IPS-15b (cell line): Measurements from ENCODE around the gene ABCF3.

Source experiments
- H3K27me3 ChIP-seq: one replicate; pipeline ENCODE4 v1.6.1; 2013; ENCODE audit warnings: low read length; ENCODE audit not compliant: control insufficient read depth, insufficient read depth
- H3K36me3 ChIP-seq: one replicate; pipeline ENCODE4 v1.6.1; 2013; ENCODE audit warnings: low read length; ENCODE audit not compliant: control insufficient read depth, insufficient read depth
- H3K4me1 ChIP-seq: one replicate; pipeline ENCODE4 v1.6.1; 2013; ENCODE audit warnings: mild to moderate bottlenecking, low read length; ENCODE audit not compliant: control insufficient read depth, insufficient read depth
- H3K4me3 ChIP-seq: one replicate; pipeline ENCODE4 v1.5.1; 2013; ENCODE audit warnings: low read depth, low read length
- H3K9ac ChIP-seq: one replicate; pipeline ENCODE4 v1.6.1; 2013; ENCODE audit warnings: low read depth, mild to moderate bottlenecking, low read length
- H3K9me3 ChIP-seq: one replicate; pipeline ENCODE4 v1.6.1; 2013; ENCODE audit warnings: mild to moderate bottlenecking, low read length; ENCODE audit not compliant: control insufficient read depth, insufficient read depth

Gene ABCF3

DNA sequence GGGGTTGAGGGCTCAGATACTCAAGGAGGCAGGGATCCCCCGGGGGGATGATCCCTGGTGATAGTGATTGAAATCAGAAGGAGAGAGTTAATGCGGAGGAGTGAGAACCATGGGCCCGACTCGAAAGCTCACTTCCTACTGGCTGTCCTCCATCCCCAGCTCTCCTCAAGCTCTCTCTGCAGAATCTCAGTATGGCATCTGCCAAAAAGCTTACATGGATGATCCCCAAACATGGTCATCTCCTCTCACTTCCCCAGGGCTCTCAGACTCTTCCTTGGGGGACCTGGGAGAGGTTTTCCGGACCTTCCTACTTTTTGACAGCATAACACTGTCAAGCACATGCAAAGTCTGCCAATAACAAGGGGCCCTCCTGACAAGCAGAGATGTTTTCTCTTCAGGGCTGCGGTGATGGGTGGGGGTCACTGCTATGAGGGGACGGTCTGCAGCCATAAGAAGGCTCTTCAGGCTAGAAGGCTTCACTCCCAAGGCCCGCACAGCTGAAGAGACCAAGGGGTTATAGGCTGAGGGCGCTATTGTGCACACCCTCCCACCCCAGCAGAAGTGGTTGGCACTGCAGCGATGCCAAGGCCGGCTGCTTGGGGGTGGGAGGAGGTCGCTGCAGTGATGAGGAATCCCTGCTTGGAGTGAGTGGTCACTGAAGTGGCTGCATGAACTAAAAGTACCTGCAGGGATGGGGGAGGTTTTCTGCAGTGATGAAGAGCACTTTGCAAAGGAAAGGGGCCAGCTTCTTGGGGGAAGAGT is 42.6 kb downstream of the ABCF3 start:
- Histone ChIP-seq H3K27me3 (peaks cover 55% of the 10 kb centered on the region), H3K9ac (no peak overlapping the region), H3K4me1 (no peaks in the 10 kb centered on the region), H3K9me3 (no peaks in the 10 kb centered on the region), H3K36me3 (no peaks in the 10 kb centered on the region), H3K4me3 (peak overlapping the region; percentile 53)

DNA sequence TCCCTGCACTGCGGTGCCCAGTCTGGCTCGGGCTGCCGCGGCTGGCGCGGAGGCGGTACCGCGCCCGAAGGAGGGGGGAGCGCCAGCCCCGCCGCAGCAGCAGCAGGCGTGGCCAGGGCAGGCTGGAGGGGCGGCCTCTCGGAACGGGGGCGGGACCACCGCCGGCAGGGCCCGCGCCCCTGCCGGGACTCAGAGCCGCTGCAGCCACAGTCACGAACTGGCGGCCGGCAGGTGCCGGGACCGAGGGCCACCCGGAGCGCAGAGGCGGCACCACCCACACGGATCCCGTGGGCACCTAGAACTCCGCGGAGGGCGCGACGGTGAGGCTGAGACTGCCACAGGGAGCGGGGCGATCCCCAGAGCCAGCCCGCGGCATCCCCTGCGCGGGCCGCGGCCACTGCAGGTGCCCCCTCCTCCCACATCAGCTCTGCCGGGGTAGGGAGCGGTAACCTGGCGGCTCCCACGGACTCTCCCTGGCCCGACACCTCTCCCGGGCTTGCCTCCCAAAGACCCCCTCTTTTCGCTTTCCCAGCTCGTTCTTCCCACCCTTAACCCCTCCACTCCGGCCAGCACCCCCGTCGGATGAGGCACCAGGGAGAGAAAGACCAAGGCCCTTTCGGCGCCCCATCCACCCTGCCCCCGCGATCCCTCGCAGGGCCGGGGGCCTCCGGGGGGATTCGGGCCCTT is 43.5 kb downstream of the ABCF3 start, which contains the start of gene VWA5B2:
Gene VWA5B2, plus strand, starts transcription at position 192 of the 687 bp plus-strand sequence. CDS start 944 bp downstream, outside the sequence.
- Histone ChIP-seq H3K9ac (no peak within 1 kb of the TSS), H3K27me3 (peaks cover 58% of the 10 kb centered on the region), H3K4me3 (peak within 1 kb of the TSS; percentile 65), H3K9me3 (no peaks in the 10 kb centered on the region), H3K36me3 (no peaks in the 10 kb centered on the region), H3K4me1 (no peaks in the 10 kb centered on the region)

DNA sequence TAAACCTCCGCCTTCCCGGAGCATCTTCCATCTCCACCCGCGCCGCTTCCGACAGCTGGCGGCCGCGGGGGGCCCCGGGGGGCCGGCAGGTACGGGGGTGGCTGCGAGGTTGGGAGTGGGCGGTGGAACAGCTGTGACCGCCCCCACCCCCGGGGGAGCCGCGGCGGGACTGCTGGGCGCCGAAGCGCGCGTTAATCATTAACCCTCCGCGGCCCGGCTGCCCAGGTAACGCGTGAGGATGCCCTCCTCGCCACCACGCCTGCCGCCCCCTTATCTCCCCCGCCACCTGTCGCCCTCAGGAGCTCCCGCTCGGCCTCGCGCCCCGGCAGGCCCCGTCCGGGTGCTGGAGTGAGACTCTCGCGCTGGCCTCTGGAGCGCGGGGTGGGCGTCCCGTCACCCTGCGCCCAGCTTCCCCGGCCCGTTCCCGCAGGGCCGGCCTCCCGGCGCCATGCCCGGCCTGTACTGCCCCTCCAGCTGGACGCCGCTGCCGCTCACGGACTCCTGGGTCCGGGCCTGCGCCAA is 44.1 kb downstream of the ABCF3 start:
- Histone ChIP-seq H3K36me3 (no peaks in the 10 kb centered on the region), H3K4me1 (no peaks in the 10 kb centered on the region), H3K9ac (no peak overlapping the region), H3K4me3 (peak overlapping the region; percentile 65), H3K27me3 (peaks cover 58% of the 10 kb centered on the region), H3K9me3 (no peaks in the 10 kb centered on the region)

DNA sequence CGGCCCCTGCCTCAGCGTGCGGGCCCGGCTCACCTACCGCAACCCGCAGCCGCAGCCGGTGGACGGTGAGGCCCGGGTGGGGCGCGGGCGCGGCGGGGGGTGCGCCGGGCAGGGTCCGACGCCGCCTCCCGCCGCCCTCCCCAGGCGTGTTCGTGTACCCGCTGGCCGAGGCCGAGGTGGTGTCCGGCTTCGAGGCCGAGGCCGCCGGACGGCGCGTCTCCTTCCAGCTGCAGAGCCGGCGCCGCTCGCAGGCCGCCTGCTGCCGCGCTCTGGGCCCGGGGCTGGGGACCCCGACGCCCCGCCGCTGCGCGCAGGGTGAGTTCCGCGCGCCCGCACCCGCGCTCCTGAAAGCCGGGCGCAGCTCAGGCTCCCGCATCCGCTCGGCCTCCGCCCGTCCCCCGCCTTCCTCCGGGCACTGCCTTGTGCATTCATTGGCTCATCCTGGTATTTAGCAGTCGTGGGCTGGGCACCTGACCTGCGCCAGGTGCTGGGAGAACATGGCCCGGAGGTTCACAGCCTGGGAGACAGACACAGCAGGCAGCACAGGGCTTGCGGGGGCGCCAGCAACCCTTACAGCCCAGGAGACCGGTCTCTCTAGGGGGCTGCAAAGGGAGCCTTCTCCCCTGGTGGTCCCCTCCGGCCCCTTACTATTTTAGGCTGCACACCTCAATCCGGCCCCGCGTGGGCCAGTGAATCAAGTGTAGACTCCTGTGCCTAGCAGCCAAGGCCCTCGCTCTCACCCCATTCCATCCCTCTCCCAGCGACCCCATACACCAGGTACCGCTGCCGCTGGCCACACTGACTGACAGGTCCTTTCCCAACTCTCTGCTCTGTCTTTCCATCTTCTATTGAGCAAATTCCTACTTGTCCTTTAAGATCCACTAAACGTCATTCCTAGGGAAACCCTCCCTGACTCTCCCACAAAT is 44.9 kb downstream of the ABCF3 start:
- H3K9me3 ChIP-seq: no peaks in the 10 kb centered on the region
- H3K4me1 ChIP-seq: no peaks in the 10 kb centered on the region
- H3K27me3 ChIP-seq: peaks cover 58% of the 10 kb centered on the region
- peak overlapping the region; percentile 65 for H3K4me3 ChIP-seq
- H3K36me3 ChIP-seq: no peaks in the 10 kb centered on the region
- no peak overlapping the region for H3K9ac ChIP-seq

DNA sequence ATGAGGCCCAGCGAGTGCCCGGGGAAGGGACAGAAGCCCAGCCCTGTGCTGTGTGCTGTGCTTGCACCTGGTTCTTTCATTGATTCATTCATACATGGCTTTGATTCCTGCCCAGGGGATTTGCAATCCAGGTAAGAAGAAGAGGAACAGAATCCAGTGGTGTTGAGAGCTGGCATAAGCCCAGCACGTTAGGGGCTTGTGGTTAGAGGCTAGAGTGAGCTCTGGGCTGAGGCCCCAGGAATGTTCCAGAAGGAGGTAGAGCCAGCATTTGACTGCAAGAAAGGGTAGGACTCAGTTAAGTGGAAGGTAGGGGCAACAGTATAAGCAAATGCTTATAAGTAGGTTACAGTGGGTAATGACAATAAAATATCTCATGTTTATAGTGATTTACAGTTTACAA is 45.7 kb downstream of the ABCF3 start:
- H3K9ac ChIP-seq: no peak overlapping the region
- no peaks in the 10 kb centered on the region for H3K4me1 ChIP-seq
- H3K4me3 ChIP-seq: no peak overlapping the region
- peaks cover 58% of the 10 kb centered on the region for H3K27me3 ChIP-seq
- no peaks in the 10 kb centered on the region for H3K36me3 ChIP-seq
- H3K9me3 ChIP-seq: no peaks in the 10 kb centered on the region

DNA sequence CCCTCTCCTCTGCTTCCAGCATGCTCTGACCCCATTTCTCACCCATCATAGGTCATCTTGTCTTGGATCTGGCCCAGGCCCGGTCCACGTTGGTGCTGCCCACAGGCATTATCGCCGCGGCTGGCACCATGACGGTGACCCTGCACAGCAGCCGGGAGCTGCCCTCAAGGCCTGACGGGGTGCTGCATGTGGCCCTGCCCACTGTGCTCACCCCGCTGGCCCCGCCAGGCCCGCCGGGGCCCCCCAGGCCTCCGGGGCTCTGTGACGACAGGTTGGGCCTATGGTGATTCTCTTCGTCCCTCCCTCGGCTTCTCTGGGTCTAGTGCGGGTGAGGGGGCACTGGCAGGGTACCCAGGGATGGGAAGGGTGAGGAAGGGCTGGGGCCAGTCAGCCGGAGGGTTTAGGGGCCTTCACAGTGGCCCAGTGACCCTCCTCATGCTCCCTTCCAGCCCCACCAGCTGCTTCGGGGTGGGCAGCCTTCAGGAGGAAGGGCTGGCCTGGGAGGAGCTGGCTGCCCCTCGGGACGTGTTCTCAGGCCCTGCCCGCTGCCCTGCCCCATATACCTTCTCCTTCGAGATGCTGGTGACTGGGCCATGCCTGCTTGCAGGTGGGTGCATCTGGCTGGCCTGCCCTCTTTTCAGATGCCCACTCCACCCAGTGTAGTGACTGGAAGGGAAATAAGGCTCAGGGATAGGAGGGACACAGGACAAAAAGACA is 47.3 kb downstream of the ABCF3 start:
- Histone ChIP-seq H3K4me1 (no peaks in the 10 kb centered on the region), H3K9ac (no peak overlapping the region), H3K27me3 (peaks cover 49% of the 10 kb centered on the region), H3K36me3 (no peaks in the 10 kb centered on the region), H3K4me3 (no peak overlapping the region), H3K9me3 (no peaks in the 10 kb centered on the region)

DNA sequence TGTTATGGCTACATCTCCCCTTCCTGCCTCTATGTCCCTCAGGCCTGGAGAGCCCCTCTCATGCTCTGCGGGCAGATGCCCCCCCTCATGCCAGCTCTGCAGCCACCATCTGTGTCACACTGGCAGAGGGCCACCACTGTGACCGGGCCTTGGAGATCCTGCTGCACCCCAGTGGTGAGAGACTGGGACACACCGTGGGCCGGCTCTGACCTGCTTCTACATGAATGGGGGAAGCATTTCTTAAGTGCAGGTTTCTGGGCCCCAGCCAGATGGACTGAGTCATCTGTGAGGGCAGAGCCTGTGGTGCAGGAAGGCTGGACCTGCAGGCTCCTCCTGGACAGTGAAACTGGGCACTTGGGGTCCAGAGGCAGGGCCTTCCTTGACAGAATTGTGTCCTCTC is 48.2 kb downstream of the ABCF3 start:
- no peaks in the 10 kb centered on the region for H3K36me3 ChIP-seq
- no peak overlapping the region for H3K4me3 ChIP-seq
- H3K27me3 ChIP-seq: peaks cover 40% of the 10 kb centered on the region
- no peaks in the 10 kb centered on the region for H3K9me3 ChIP-seq
- H3K4me1 ChIP-seq: no peaks in the 10 kb centered on the region
- no peak overlapping the region for H3K9ac ChIP-seq

DNA sequence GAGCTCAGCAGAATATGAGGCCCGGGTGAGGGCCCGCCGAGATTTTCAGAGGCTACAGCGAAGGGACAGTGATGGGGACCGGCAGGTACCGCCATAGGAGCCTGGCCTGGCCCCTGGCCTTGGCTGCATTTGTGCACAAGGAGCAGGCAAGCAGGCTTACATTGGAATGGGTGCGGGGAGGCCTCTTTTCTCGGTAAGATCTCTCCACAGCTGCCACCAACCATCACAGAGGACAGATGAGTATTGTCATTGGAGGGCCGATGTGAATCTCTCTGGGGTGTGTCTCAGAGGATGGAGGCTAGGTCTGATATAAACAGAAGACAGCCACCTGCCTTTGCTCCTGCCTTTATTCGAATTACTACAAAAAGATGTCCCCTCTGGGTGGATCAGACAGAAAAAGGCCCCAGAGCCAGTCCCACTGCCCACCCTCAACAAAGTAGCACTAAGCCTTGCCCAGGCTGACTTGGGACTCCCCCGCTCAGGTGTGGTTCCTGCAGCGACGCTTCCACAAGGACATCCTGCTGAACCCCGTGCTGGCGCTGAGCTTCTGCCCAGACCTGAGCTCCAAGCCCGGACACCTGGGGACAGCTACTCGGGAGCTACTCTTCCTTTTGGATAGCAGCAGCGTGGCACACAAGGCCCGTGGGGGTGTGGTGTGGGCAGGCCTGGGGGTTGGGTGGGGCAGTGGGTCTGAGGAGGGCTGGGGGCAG is 48.8 kb downstream of the ABCF3 start:
- Histone ChIP-seq H3K36me3 (no peaks in the 10 kb centered on the region), H3K27me3 (peaks cover 36% of the 10 kb centered on the region), H3K4me3 (no peak overlapping the region), H3K9me3 (no peaks in the 10 kb centered on the region), H3K4me1 (no peaks in the 10 kb centered on the region), H3K9ac (no peak overlapping the region)

DNA sequence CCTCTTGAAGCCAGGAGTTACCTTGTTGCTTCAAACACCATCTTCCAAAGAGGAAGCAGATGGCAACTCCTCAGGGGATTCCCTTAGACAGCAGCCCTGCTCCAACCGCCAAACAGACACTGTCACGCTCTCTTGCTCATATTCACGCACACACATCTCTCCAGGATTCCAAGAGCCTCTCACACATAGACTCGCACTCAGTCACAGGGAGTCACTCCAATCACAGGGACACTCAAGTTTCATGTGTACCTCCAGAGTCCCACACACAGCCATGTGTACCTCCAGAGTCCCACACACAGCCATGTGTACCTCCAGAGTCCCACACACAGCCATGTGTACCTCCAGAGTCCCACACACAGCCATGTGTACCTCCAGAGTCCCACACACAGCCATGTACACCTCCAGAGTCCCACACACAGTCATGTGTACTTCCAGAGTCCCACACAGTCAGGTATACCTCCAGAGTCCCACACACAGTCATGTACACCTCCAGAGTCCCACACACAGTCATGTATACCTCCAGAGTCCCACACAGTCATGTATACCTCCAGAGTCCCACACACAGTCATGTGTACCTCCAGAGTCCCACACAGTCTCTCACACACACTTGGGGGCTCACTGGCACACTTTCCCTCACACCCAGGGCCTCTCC is 49.5 kb downstream of the ABCF3 start:
- Histone ChIP-seq H3K27me3 (peaks cover 29% of the 10 kb centered on the region), H3K4me3 (no peak overlapping the region), H3K9me3 (no peaks in the 10 kb centered on the region), H3K36me3 (no peaks in the 10 kb centered on the region), H3K9ac (no peak overlapping the region), H3K4me1 (no peaks in the 10 kb centered on the region)

DNA sequence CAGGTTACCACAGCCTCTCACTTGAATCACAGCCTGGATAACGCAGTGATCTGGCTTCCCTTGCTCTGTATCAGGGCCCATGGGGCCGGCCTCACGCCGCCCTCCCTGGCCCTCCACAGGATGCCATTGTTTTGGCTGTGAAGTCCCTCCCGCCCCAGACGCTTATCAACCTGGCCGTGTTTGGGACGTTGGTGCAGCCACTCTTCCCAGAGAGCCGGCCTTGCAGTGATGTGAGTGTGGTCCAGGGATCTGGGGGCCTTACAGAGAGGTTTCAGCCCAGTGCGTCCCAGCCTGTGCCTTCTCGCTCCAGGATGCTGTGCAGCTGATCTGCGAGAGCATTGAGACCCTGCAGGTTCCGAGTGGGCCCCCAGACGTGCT is 50.0 kb downstream of the ABCF3 start:
- Histone ChIP-seq H3K4me3 (no peak overlapping the region), H3K27me3 (peaks cover 24% of the 10 kb centered on the region), H3K36me3 (no peaks in the 10 kb centered on the region), H3K9me3 (no peaks in the 10 kb centered on the region), H3K4me1 (no peaks in the 10 kb centered on the region), H3K9ac (no peak overlapping the region)
